Erythroblast (primary cell): Measurements from ENCODE around the gene C12orf57.

ENCODE experiments used
- GATA1 ChIP-seq: IDR thresholded peaks from 2 replicates; pipeline ENCODE4 v1.6.1; 2011; ENCODE audit warnings: low read depth, mild to moderate bottlenecking, control low read depth, low read length, moderate library complexity
- POLR2A ChIP-seq: IDR thresholded peaks from 2 replicates; pipeline ENCODE4 v1.6.1; 2011; ENCODE audit warnings: mild to moderate bottlenecking, low read length

- TF ChIP-seq POLR2A, result no peak
- TF ChIP-seq GATA1, result no peak
These were observed 22.3 kb upstream of the C12orf57 start for GRCh38 chr12:6921539-6921938.
